ENCODE data around the gene ZNF365. TPM values are rescaled to one million over a fixed set of nuclear protein-coding genes. Genes with fewer than 3 reads are reported as not detected.

Gene ZNF365
- total and polyA plus RNA-seq, 9 of the 15 experiments (the other 6 are each of a cell fraction or from before 2014, with no cell fraction given), result 0.03 to 0.04 TPM; not detected in 7

DNA sequence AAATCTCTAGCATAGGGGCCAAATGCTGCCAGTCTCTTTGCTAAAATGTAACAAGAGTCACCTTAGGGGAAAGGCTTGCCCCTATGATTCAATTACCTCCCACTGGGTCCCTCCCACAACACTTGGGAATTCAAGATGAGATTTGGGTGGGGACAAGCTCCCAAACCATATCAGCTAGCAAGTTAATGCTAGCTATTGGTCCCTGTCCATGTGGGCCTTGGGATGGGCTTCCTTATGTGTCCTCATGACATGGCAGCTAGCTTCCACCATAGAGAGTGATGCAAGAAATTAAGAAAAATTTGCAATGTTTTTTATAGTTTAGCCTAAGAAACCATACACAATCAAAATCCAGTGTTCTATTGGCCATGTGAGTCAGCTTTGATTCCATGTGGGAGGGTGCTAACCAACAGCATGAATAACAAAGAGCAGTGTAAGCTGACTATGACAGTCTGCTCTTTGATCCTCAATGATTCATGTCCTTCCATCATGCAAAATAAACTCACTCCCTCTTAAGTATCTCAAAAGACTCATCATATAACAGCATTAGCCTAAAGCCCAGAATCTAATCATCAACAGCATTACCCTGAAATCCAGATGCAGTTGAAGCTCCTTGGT, 21.7 kb upstream of the ZNF365 start:
- no peaks in the 10 kb centered on the region for H3K9me3 ChIP-seq (replicated peaks; ENCODE audit: control insufficient read depth, insufficient read depth, low read depth, low read length)
- no peaks in the 10 kb centered on the region for H4K20me1 ChIP-seq (replicated peaks; ENCODE audit: control insufficient read depth, insufficient read depth, low read length)
- H3K4me3 ChIP-seq, result no peak overlapping the region
- CTCF ChIA-PET (ENCODE audit: low intra/inter-chr PET ratio), result no interaction called here
- no TSS peak for BruUV-seq (replicated peaks)
- no peaks in the 10 kb centered on the region for H3K27me3 ChIP-seq (ENCODE audit: control insufficient read depth in 2 of 2, insufficient read depth in 2 of 2, low read length in 2 of 2)
- H3K36me3 ChIP-seq (ENCODE audit: control insufficient read depth, insufficient read depth, low read length), result no peaks in the 10 kb centered on the region
- no peak for FAIRE-seq
- H3K27ac ChIP-seq (ENCODE audit: extremely low read depth, low read depth, low read length), result no peak overlapping the region
- no peak overlapping the region for H3K9ac ChIP-seq (ENCODE audit: insufficient read depth in 1 of 2, low read depth in 2 of 2, low read length in 2 of 2)
- POLR2A ChIA-PET, result no interaction called here
- no peak for ATAC-seq
- H3K4me2 ChIP-seq (ENCODE audit: insufficient read depth, low read length), result no peak overlapping the region
- no peaks in the 10 kb centered on the region for H3K79me2 ChIP-seq (ENCODE audit: control insufficient read depth, insufficient read depth, low read length)
- H2AFZ ChIP-seq (ENCODE audit: low read depth, low read length), result no peak overlapping the region
- in situ Hi-C loops (cut with MboI), result no loop called here
- intact Hi-C loops (cut with micrococcal nuclease), result no loop called here
- H3K4me1 ChIP-seq (replicated peaks in 1 of 2; ENCODE audit: control insufficient read depth in 2 of 2, insufficient read depth in 2 of 2, low read length in 2 of 2), result no peaks in the 10 kb centered on the region
- no peak for DNase-seq (ENCODE audit: extremely low read depth in 1 of 4, low spot score in 3 of 4)
- no peaks in the 10 kb centered on the region for H3K9me1 ChIP-seq (ENCODE audit: control insufficient read depth, insufficient read depth, low read length)
- TF ChIP-seq, protein P1, sequence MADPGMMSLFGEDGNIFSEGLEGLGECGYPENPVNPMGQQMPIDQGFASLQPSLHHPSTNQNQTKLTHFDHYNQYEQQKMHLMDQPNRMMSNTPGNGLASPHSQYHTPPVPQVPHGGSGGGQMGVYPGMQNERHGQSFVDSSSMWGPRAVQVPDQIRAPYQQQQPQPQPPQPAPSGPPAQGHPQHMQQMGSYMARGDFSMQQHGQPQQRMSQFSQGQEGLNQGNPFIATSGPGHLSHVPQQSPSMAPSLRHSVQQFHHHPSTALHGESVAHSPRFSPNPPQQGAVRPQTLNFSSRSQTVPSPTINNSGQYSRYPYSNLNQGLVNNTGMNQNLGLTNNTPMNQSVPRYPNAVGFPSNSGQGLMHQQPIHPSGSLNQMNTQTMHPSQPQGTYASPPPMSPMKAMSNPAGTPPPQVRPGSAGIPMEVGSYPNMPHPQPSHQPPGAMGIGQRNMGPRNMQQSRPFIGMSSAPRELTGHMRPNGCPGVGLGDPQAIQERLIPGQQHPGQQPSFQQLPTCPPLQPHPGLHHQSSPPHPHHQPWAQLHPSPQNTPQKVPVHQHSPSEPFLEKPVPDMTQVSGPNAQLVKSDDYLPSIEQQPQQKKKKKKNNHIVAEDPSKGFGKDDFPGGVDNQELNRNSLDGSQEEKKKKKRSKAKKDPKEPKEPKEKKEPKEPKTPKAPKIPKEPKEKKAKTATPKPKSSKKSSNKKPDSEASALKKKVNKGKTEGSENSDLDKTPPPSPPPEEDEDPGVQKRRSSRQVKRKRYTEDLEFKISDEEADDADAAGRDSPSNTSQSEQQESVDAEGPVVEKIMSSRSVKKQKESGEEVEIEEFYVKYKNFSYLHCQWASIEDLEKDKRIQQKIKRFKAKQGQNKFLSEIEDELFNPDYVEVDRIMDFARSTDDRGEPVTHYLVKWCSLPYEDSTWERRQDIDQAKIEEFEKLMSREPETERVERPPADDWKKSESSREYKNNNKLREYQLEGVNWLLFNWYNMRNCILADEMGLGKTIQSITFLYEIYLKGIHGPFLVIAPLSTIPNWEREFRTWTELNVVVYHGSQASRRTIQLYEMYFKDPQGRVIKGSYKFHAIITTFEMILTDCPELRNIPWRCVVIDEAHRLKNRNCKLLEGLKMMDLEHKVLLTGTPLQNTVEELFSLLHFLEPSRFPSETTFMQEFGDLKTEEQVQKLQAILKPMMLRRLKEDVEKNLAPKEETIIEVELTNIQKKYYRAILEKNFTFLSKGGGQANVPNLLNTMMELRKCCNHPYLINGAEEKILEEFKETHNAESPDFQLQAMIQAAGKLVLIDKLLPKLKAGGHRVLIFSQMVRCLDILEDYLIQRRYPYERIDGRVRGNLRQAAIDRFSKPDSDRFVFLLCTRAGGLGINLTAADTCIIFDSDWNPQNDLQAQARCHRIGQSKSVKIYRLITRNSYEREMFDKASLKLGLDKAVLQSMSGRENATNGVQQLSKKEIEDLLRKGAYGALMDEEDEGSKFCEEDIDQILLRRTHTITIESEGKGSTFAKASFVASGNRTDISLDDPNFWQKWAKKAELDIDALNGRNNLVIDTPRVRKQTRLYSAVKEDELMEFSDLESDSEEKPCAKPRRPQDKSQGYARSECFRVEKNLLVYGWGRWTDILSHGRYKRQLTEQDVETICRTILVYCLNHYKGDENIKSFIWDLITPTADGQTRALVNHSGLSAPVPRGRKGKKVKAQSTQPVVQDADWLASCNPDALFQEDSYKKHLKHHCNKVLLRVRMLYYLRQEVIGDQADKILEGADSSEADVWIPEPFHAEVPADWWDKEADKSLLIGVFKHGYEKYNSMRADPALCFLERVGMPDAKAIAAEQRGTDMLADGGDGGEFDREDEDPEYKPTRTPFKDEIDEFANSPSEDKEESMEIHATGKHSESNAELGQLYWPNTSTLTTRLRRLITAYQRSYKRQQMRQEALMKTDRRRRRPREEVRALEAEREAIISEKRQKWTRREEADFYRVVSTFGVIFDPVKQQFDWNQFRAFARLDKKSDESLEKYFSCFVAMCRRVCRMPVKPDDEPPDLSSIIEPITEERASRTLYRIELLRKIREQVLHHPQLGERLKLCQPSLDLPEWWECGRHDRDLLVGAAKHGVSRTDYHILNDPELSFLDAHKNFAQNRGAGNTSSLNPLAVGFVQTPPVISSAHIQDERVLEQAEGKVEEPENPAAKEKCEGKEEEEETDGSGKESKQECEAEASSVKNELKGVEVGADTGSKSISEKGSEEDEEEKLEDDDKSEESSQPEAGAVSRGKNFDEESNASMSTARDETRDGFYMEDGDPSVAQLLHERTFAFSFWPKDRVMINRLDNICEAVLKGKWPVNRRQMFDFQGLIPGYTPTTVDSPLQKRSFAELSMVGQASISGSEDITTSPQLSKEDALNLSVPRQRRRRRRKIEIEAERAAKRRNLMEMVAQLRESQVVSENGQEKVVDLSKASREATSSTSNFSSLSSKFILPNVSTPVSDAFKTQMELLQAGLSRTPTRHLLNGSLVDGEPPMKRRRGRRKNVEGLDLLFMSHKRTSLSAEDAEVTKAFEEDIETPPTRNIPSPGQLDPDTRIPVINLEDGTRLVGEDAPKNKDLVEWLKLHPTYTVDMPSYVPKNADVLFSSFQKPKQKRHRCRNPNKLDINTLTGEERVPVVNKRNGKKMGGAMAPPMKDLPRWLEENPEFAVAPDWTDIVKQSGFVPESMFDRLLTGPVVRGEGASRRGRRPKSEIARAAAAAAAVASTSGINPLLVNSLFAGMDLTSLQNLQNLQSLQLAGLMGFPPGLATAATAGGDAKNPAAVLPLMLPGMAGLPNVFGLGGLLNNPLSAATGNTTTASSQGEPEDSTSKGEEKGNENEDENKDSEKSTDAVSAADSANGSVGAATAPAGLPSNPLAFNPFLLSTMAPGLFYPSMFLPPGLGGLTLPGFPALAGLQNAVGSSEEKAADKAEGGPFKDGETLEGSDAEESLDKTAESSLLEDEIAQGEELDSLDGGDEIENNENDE (IDR thresholded peaks at IDR 0.05; ENCODE audit: low read depth, low read length), result no peak
- TF ChIP-seq HOXB6 (CRISPR knock-in tag; IDR thresholded peaks at IDR 0.05; ENCODE audit: borderline replicate concordance) (no peak), MTF1 (CRISPR knock-in tag; IDR thresholded peaks at IDR 0.05; ENCODE audit: borderline replicate concordance) (no peak), DACH1 (IDR thresholded peaks at IDR 0.05; ENCODE audit: partially characterized antibody) (no peak), ZNF239 (CRISPR knock-in tag; IDR thresholded peaks at IDR 0.05) (no peak), ZC3H4 (CRISPR knock-in tag; IDR thresholded peaks at IDR 0.05; ENCODE audit: borderline replicate concordance) (no peak), GABPB1 (CRISPR knock-in tag; IDR thresholded peaks at IDR 0.05) (no peak), PHB2 (IDR thresholded peaks at IDR 0.05; ENCODE audit: low read depth) (no peak)
- TF ChIP-seq, protein P2, sequence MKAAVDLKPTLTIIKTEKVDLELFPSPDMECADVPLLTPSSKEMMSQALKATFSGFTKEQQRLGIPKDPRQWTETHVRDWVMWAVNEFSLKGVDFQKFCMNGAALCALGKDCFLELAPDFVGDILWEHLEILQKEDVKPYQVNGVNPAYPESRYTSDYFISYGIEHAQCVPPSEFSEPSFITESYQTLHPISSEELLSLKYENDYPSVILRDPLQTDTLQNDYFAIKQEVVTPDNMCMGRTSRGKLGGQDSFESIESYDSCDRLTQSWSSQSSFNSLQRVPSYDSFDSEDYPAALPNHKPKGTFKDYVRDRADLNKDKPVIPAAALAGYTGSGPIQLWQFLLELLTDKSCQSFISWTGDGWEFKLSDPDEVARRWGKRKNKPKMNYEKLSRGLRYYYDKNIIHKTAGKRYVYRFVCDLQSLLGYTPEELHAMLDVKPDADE (conservative IDR thresholded peaks at IDR 0.05; ENCODE audit: control insufficient read depth, low read depth, low read length), result no peak
